Caco-2 (cell line): ENCODE data around the gene CCDC91. TPM values are rescaled to one million over a fixed set of nuclear protein-coding genes. Genes with fewer than 3 reads are reported as not detected.

Source experiments
- BruUV-seq: library from RNA; stranded (reverse); fragments of 400-500 nt; replicated peaks from 2 replicates; lab custom pipeline; 2021; lab: Mats Ljungman, UMichigan
- CTCF ChIA-PET: fragments of 300-600 bp; sonication (Branson Sonifier 250); formaldehyde crosslinking; loops from one replicate; lab custom pipeline; 2022; ENCODE audit warnings: antibody characterized with exemption; lab: Charles Lee
- POLR2A ChIA-PET: fragments of 300-600 bp; sonication (Branson Sonifier 250); formaldehyde crosslinking; loops from one replicate; lab custom pipeline; 2022; ENCODE audit warnings: antibody characterized with exemption; lab: Charles Lee
- DNase-seq, 2 experiments: peaks; one replicate each; pipeline versions ENCODE4 v3.0.0 to v3.0.0-alpha.2; 2020 to 2022
- H3K27me3 ChIP-seq: replicated peaks from 2 replicates; pipeline ENCODE4 v1.6.0; 2011; ENCODE audit warnings: low read length; ENCODE audit not compliant: control insufficient read depth, insufficient read depth
- H3K36me3 ChIP-seq: 2 replicates; pipeline ENCODE4 v1.5.1; 2011; ENCODE audit warnings: low read length; ENCODE audit not compliant: control insufficient read depth, insufficient read depth
- H3K4me1 ChIP-seq: fragments of 250-450 bp; sonication (Bioruptor Pico); 2 replicates; pipeline ENCODE4 v1.5.1; 2020; ENCODE audit warnings: mild to moderate bottlenecking
- H3K4me3 ChIP-seq: 2 replicates; pipeline ENCODE4 v1.5.1; 2011; ENCODE audit warnings: low read depth, mild to moderate bottlenecking, control low read depth, low read length
- H3K9me3 ChIP-seq: fragments of 250-450 bp; sonication (Bioruptor Pico); 2 replicates; pipeline ENCODE4 v1.5.1; 2020; ENCODE audit warnings: mild to moderate bottlenecking, moderate library complexity
- H3K27ac Mint-ChIP-seq: one replicate; pipeline ENCODE4 v1.8.0; 2022; ENCODE audit warnings: mixed read lengths; ENCODE audit not compliant: unreplicated experiment
- H3K27me3 Mint-ChIP-seq: one replicate; pipeline ENCODE4 v1.8.0; 2022; ENCODE audit warnings: mixed read lengths; ENCODE audit not compliant: insufficient read depth, unreplicated experiment
- H3K36me3 Mint-ChIP-seq: one replicate; pipeline ENCODE4 v1.8.0; 2022; ENCODE audit warnings: mild to moderate bottlenecking, mixed read lengths; ENCODE audit not compliant: insufficient read depth, unreplicated experiment
- H3K4me1 Mint-ChIP-seq: one replicate; pipeline ENCODE4 v1.8.0; 2022; ENCODE audit warnings: low read depth, mixed read lengths; ENCODE audit not compliant: unreplicated experiment
- H3K4me3 Mint-ChIP-seq: one replicate; pipeline ENCODE4 v1.8.0; 2022; ENCODE audit warnings: mild to moderate bottlenecking, moderate library complexity, mixed read lengths; ENCODE audit not compliant: unreplicated experiment
- H3K9me3 Mint-ChIP-seq: one replicate; pipeline ENCODE4 v1.8.0; 2022; ENCODE audit warnings: mixed read lengths; ENCODE audit not compliant: unreplicated experiment
- intact Hi-C: fragments of 100-400 bp; cut with micrococcal nuclease; formaldehyde crosslinking; loops from one replicate; pipeline ENCODE4 v1.10.0; 2022; ENCODE audit not compliant: unreplicated experiment
- total RNA-seq: library from RNA; stranded (reverse); gene quantifications from 2 replicates; pipeline ENCODE4 v1.2.3, GENCODE V29; 2022
- TF ChIP-seq, protein P1 (sequence below), 2 experiments: fragments of 200-600 bp in 1 of 2; IDR thresholded peaks; 1 replicate in 1 of 2; 2 replicates in 1 of 2; pipeline versions ENCODE4 v1.5.1 to v1.8.0; 2011 to 2022; ENCODE audit warnings: antibody characterized with exemption in 1 of 2, control low read depth in 1 of 2, inconsistent platforms in 1 of 2, low read depth in 1 of 2, low read length in 1 of 2, mild to moderate bottlenecking in 1 of 2, moderate library complexity in 1 of 2; ENCODE audit not compliant: insufficient read depth in 1 of 2, severe bottlenecking in 1 of 2, unreplicated experiment in 1 of 2

CCDC91 gene
- total RNA-seq, 1 experiment from 2014 or later: 21.6 TPM

DNA sequence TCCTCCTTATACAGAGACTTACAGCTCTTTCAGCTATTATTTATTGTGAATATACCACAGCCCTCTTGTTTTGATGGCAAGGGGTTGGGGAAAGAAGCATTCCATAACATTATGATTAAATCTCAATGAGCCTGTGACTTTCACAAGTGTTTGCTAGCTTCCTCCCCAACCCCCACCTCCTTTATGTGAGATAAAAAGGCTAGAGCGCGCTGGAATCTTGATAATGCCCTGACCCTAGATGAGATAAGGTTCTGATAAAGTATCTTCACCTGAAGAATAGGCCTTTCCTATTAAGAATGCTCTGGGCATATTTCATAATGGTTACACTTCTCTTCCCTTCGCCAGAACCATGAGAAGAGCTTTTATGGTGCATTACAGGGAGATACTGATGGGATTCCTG lies 236.8 kb downstream of the CCDC91 start:
- ChIA-PET CTCF (interaction anchor here (0.7 kb wide), 1 partner anchor 1913 kb away, joined by 5 read pairs; no protein-coding TSS in a partner anchor), POLR2A (interaction anchor here (0.6 kb wide), 1 partner anchor 10 kb away, joined by 4 read pairs; no protein-coding TSS in a partner anchor)
- DNase-seq: peak; percentile 48 to 52
- Mint-ChIP-seq H3K27me3 (no peaks in the 10 kb centered on the region), H3K36me3 (no peaks in the 10 kb centered on the region), H3K4me1 (peaks cover 10% of the 10 kb centered on the region), H3K27ac (no peak overlapping the region), H3K4me3 (no peak overlapping the region), H3K9me3 (peaks cover 9% of the 10 kb centered on the region)
- BruUV-seq: no TSS peak
- intact Hi-C loops: no loop called here
- H3K27me3 ChIP-seq: no peaks in the 10 kb centered on the region
- no peak overlapping the region for H3K4me3 ChIP-seq
- H3K9me3 ChIP-seq: no peaks in the 10 kb centered on the region
- H3K36me3 ChIP-seq: no peaks in the 10 kb centered on the region
- TF ChIP-seq, protein P1, sequence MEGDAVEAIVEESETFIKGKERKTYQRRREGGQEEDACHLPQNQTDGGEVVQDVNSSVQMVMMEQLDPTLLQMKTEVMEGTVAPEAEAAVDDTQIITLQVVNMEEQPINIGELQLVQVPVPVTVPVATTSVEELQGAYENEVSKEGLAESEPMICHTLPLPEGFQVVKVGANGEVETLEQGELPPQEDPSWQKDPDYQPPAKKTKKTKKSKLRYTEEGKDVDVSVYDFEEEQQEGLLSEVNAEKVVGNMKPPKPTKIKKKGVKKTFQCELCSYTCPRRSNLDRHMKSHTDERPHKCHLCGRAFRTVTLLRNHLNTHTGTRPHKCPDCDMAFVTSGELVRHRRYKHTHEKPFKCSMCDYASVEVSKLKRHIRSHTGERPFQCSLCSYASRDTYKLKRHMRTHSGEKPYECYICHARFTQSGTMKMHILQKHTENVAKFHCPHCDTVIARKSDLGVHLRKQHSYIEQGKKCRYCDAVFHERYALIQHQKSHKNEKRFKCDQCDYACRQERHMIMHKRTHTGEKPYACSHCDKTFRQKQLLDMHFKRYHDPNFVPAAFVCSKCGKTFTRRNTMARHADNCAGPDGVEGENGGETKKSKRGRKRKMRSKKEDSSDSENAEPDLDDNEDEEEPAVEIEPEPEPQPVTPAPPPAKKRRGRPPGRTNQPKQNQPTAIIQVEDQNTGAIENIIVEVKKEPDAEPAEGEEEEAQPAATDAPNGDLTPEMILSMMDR (IDR thresholded peaks at IDR 0.05; ENCODE audit: insufficient read depth in 1 of 2, low read depth in 1 of 2, low read length in 1 of 2, severe bottlenecking in 1 of 2, unreplicated experiment in 1 of 2): no peak
- peaks cover 15% of the 10 kb centered on the region; the same call in 1 of the 2 replicates for H3K4me1 ChIP-seq

DNA sequence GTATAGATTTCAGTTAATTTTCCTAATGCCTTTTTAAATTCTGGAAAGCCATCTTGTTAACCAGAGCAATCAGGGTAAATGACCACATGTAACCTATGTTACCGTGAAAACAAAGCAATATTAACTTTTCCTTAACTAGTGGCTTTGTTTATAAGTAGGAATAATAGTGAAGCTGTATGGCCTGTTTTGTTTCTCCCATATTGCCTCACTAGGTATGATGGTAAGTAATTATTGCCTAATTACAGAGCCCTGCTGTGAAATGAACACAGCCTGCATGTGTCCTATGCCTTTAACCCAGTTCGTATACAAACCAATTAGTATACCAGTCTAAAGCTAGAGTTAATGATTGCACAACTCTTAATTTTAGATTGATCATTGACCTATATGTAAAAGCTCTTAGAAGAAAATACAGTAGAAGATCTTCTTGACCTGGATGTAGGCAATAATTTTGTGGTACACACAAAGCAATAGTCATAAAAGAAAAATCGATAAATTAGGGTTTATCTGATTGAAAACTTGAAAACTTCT lies 249.9 kb downstream of the CCDC91 start:
- Mint-ChIP-seq H3K36me3 (no peaks in the 10 kb centered on the region), H3K27ac (no peak overlapping the region), H3K27me3 (no peaks in the 10 kb centered on the region), H3K4me1 (no peaks in the 10 kb centered on the region), H3K9me3 (no peaks in the 10 kb centered on the region), H3K4me3 (no peak overlapping the region)
- Histone ChIP-seq H3K36me3 (no peaks in the 10 kb centered on the region), H3K9me3 (no peaks in the 10 kb centered on the region), H3K27me3 (no peaks in the 10 kb centered on the region), H3K4me3 (no peak overlapping the region), H3K4me1 (no peaks in the 10 kb centered on the region)
- CTCF ChIA-PET: no interaction called here
- no TSS peak for BruUV-seq
- POLR2A ChIA-PET: no interaction called here
- intact Hi-C loops: no loop called here
- TF ChIP-seq, protein P1 (IDR thresholded peaks at IDR 0.05; ENCODE audit: insufficient read depth in 1 of 2, low read depth in 1 of 2, low read length in 1 of 2, severe bottlenecking in 1 of 2, unreplicated experiment in 1 of 2): no peak
- DNase-seq: no peak

DNA sequence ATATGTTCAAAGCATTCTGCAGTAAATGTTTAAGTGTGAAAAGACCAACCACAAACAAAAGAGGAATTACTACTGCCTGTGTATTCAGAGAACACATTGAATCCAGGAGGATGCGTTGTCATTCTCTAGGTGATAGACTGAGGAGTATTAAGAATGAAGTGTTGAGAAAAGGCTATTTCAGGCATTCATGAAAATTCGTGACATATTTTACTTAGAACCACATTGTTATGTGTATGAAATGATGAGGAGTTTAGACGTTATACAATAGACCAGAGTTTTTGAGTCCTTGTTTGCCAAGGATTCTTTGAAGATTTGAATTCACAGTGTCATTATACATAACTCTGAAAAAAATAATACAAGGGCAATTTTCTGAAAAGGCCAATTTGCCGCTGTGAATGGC lies 251.8 kb downstream of the CCDC91 start:
- DNase-seq: no peak
- ChIA-PET POLR2A (no interaction called here), CTCF (no interaction called here)
- no peaks in the 10 kb centered on the region for H3K4me1 Mint-ChIP-seq
- no peaks in the 10 kb centered on the region for H3K27me3 ChIP-seq
- no peaks in the 10 kb centered on the region for H3K36me3 ChIP-seq
- no peaks in the 10 kb centered on the region for H3K36me3 Mint-ChIP-seq
- H3K9me3 ChIP-seq: no peaks in the 10 kb centered on the region
- intact Hi-C loops: no loop called here
- H3K4me1 ChIP-seq: no peaks in the 10 kb centered on the region
- H3K27ac Mint-ChIP-seq: no peak overlapping the region
- H3K4me3 Mint-ChIP-seq: no peak overlapping the region
- TF ChIP-seq, protein P1 (IDR thresholded peaks at IDR 0.05; ENCODE audit: insufficient read depth in 1 of 2, low read depth in 1 of 2, low read length in 1 of 2, severe bottlenecking in 1 of 2, unreplicated experiment in 1 of 2): no peak
- no TSS peak for BruUV-seq
- H3K9me3 Mint-ChIP-seq: no peaks in the 10 kb centered on the region
- H3K27me3 Mint-ChIP-seq: no peaks in the 10 kb centered on the region
- no peak overlapping the region for H3K4me3 ChIP-seq
